Ishikawa (cell line): ENCODE results near the gene EPHB1.

ENCODE experiments used
- CEBPB ChIP-seq: IDR thresholded peaks from 2 replicates; pipeline ENCODE4 v1.6.1; 2012
- CREB1 ChIP-seq: IDR thresholded peaks from 2 replicates; pipeline ENCODE4 v1.6.1; 2012; ENCODE audit warnings: low read depth
- EGR1 ChIP-seq: IDR thresholded peaks from 2 replicates; pipeline ENCODE4 v1.6.1; 2012
- EP300 ChIP-seq: IDR thresholded peaks from 2 replicates; pipeline ENCODE4 v1.6.1; 2012; ENCODE audit warnings: borderline replicate concordance
- FOXM1 ChIP-seq: IDR thresholded peaks from 2 replicates; pipeline ENCODE4 v1.6.1; 2012; ENCODE audit warnings: low read depth, borderline replicate concordance
- NFIC ChIP-seq: IDR thresholded peaks from 2 replicates; pipeline ENCODE4 v1.6.1; 2012
- RAD21 ChIP-seq: IDR thresholded peaks from 2 replicates; pipeline ENCODE4 v1.6.1; 2012; ENCODE audit warnings: low read depth
- TAF1 ChIP-seq: IDR thresholded peaks from 2 replicates; pipeline ENCODE4 v1.6.1; 2012; ENCODE audit warnings: low read depth, mild to moderate bottlenecking
- TCF12 ChIP-seq: IDR thresholded peaks from 2 replicates; pipeline ENCODE4 v1.6.1; 2012; ENCODE audit warnings: low read depth
- TEAD4 ChIP-seq: IDR thresholded peaks from 2 replicates; pipeline ENCODE4 v1.6.1; 2012
- YY1 ChIP-seq: IDR thresholded peaks from 2 replicates; pipeline ENCODE4 v1.6.1; 2012; ENCODE audit warnings: low read depth
- ZBTB7A ChIP-seq: IDR thresholded peaks from 2 replicates; pipeline ENCODE4 v1.6.1; 2012; ENCODE audit warnings: low read depth
- TF ChIP-seq, protein P1 (sequence below): IDR thresholded peaks from 2 replicates; pipeline ENCODE4 v1.6.1; 2012
- TF ChIP-seq, protein P2 (sequence below): IDR thresholded peaks from 2 replicates; pipeline ENCODE4 v1.6.1; 2012; ENCODE audit warnings: low read depth, mild to moderate bottlenecking

DNA sequence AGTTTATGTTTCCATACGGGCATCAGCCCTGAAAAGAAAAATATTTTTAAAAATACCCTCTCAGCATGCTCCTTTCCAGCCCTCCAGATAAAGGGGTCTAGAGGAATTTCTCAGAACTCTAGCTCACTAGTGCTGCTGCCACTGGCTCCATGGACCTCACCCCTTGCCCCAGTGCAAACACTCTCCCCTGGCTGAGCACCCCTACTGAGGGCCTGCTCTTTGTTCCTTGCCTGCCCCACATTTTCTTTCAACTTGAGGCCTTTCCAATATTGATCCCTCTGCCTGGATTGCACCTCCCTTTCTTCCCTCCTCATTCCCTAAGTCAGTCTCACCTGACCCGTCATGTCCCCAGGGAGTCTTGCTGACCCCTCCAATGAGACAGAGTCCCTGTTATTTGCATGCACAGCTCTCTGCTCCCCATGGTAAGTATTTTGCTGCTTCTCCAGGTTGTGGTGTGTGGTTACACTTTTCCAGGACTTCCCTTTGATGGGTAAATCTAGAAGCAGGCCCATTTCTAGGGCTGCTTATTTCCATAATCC, 196.5 kb downstream of the EPHB1 start:
- TF ChIP-seq, protein P1, sequence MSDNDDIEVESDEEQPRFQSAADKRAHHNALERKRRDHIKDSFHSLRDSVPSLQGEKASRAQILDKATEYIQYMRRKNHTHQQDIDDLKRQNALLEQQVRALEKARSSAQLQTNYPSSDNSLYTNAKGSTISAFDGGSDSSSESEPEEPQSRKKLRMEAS = no peak
- TF ChIP-seq EP300 (no peak), CREB1 (no peak), RAD21 (no peak), TAF1 (no peak), CEBPB (no peak), NFIC (no peak), FOXM1 (no peak), EGR1 (no peak), TCF12 (no peak), YY1 (no peak), TEAD4 (no peak), ZBTB7A (no peak)
- TF ChIP-seq, protein P2, sequence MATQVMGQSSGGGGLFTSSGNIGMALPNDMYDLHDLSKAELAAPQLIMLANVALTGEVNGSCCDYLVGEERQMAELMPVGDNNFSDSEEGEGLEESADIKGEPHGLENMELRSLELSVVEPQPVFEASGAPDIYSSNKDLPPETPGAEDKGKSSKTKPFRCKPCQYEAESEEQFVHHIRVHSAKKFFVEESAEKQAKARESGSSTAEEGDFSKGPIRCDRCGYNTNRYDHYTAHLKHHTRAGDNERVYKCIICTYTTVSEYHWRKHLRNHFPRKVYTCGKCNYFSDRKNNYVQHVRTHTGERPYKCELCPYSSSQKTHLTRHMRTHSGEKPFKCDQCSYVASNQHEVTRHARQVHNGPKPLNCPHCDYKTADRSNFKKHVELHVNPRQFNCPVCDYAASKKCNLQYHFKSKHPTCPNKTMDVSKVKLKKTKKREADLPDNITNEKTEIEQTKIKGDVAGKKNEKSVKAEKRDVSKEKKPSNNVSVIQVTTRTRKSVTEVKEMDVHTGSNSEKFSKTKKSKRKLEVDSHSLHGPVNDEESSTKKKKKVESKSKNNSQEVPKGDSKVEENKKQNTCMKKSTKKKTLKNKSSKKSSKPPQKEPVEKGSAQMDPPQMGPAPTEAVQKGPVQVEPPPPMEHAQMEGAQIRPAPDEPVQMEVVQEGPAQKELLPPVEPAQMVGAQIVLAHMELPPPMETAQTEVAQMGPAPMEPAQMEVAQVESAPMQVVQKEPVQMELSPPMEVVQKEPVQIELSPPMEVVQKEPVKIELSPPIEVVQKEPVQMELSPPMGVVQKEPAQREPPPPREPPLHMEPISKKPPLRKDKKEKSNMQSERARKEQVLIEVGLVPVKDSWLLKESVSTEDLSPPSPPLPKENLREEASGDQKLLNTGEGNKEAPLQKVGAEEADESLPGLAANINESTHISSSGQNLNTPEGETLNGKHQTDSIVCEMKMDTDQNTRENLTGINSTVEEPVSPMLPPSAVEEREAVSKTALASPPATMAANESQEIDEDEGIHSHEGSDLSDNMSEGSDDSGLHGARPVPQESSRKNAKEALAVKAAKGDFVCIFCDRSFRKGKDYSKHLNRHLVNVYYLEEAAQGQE = no peak
